NK-92 (cell line): ENCODE measurements around the gene WASHC1.
"Not testable (repeated sequence)": the region's sequence is repeated elsewhere in the genome, so short reads cannot be mapped to it uniquely, and the experiment has no call there.

Experiments used
- DNase-seq: peaks from one replicate; lab custom pipeline; 2025; ENCODE audit not compliant: unreplicated experiment; lab: John Stamatoyannopoulos, UW

WASHC1 gene

DNA sequence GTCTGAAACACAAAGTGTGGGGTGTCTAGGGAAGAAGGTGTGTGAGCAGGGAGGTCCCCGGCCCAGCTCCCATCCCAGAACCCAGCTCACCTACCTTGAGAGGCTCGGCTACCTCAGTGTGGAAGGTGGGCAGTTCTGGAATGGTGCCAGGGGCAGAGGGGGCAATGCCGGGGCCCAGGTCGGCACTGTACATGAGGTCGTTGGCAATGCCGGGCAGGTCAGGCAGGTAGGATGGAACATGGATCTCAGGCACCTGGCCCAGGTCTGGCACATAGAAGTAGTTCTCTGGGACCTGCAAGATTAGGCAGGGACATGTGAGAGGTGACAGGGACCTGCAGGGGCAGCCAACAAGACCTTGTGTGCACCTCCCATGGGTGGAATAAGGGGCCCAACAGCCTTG, 12.4 kb downstream of the WASHC1 start:
- not testable (repeated sequence) for DNase-seq

DNA sequence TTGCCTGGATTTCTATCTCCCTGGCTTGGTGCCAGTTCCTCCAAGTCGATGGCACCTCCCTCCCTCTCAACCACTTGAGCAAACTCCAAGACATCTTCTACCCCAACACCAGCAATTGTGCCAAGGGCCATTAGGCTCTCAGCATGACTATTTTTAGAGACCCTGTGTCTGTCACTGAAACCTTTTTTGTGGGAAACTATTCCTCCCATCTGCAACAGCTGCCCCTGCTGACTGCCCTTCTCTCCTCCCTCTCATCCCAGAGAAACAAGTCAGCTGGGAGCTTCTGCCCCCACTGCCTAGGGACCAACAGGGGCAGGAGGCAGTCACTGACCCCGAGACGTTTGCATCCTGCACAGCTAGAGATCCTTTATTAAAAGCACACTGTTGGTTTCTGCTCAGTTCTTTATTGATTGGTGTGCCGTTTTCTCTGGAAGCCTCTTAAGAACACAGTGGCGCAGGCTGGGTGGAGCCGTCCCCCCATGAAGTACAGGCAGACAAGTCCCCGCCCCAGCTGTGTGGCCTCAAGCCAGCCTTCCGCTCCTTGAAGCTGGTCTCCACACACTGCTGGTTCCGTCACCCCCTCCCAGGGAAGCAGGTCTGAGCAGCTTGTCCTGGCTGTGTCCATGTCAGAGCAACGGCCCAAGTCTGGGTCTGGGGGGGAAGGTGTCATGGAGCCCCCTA, 15.0 kb downstream of the WASHC1 start:
- not testable (repeated sequence) for DNase-seq

DNA sequence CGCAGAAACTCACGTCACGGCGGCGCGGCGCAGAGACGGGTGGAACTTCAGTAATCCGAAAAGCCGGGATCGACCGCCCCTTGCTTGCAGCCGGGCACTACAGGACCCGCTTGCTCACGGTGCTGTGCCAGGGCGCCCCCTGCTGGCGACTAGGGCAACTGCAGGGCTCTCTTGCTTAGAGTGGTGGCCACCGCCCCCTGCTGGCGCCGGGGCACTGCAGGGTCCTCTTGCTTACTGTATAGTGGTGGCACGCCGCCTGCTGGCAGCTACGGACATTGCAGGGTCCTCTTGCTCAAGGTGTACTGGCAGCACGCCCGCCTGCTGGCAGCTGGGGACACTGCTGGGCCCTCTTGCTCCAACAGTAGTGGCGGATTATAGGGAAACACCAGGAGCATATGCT, 18.1 kb downstream of the WASHC1 start:
- not testable (repeated sequence) for DNase-seq

DNA sequence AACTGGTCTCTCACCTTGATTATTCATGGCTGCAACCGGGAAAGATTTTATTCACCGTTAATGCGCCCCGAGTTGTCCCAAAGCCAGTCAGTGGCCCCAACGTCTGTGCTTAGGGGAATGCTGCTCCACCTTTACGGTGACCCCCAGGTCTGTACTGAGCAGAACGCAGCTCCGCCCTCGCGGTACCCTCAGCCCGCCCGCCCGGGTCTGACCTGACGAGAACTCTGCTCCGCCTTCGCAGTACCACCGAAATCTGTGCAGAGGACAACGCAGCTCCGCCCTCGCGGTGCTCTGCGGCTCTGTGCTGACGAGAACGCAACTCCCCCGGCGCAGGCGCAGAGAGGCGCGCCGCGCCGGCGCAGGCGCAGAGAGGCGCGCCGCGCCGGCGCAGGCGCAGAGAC, 18.6 kb downstream of the WASHC1 start:
- DNase-seq = not testable (repeated sequence)

DNA sequence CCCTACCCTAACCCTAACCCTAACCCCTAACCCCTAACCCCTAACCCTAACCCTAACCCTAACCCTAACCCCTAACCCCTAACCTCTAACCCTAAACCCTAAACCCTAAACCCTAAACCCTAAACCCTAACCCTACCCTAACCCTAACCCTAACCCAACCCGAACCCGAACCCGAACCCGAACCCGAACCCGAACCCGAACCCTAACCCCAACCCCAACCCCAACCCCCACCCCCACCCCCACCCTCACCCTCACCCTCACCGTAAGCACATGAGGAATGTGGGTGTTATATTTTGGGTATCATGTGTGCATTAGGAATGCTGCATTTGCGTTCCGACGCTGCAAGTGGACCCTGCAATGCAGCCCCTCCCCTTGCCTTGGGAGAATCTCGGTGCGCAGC, 19.0 kb downstream of the WASHC1 start:
- not testable (repeated sequence) for DNase-seq
